Keratinocyte (primary cell): Measurements from ENCODE around the gene CKAP2L. TPM values are rescaled to one million over a fixed set of nuclear protein-coding genes. Genes with fewer than 3 reads are reported as not detected.

Experiments
- DNase-seq: peaks from one replicate; pipeline ENCODE4 v3.0.0-alpha.2; 2011; ENCODE audit warnings: low read depth, missing footprints, low spot score
- FAIRE-seq: peaks from 2 replicates; lab custom pipeline; 2011; peaks lifted over from hg19 to GRCh38; lab: Jason Lieb, UNC
- H2AFZ ChIP-seq: 2 replicates; pipeline ENCODE4 v1.6.0; 2012; ENCODE audit warnings: low read length, control low read depth, inconsistent platforms; ENCODE audit not compliant: control insufficient read depth
- H3K27ac ChIP-seq: 2 replicates; pipeline ENCODE4 v1.5.1; 2011; ENCODE audit warnings: low read length; ENCODE audit not compliant: control insufficient read depth, insufficient read depth
- H3K27me3 ChIP-seq: 3 replicates; pipeline ENCODE4 v1.6.0; 2011; ENCODE audit warnings: low read length; ENCODE audit not compliant: control insufficient read depth, insufficient read depth; ENCODE audit errors: extremely low read depth
- H3K36me3 ChIP-seq, 2 experiments: 2 replicates in 1 of 2; 3 replicates in 1 of 2; pipeline ENCODE4 v1.5.1; 2011; ENCODE audit warnings: low read length in 2 of 2, mild to moderate bottlenecking in 1 of 2; ENCODE audit not compliant: control insufficient read depth in 2 of 2, insufficient read depth in 2 of 2; ENCODE audit errors: extremely low read depth in 1 of 2
- H3K4me1 ChIP-seq: 3 replicates; pipeline ENCODE4 v1.5.1; 2011; ENCODE audit warnings: low read length; ENCODE audit not compliant: control insufficient read depth, insufficient read depth; ENCODE audit errors: extremely low read depth
- H3K4me2 ChIP-seq: 3 replicates; pipeline ENCODE4 v1.6.0; 2011; ENCODE audit warnings: low read depth, low read length; ENCODE audit not compliant: control insufficient read depth, insufficient read depth; ENCODE audit errors: extremely low read depth
- H3K4me3 ChIP-seq, 3 experiments: fragments of 200-600 bp in 1 of 3; sonication (generic) in 1 of 3; 2 replicates in 2 of 3; 3 replicates in 1 of 3; pipeline ENCODE4 v1.5.1; 2011 to 2016; ENCODE audit warnings: low read length in 3 of 3, mild to moderate bottlenecking in 3 of 3, control low read depth in 2 of 3, inconsistent platforms in 1 of 3, low read depth in 1 of 3, mixed read lengths in 1 of 3, mixed run types in 1 of 3, moderate library complexity in 1 of 3; ENCODE audit not compliant: control insufficient read depth in 2 of 3, insufficient read depth in 2 of 3; ENCODE audit errors: extremely low read depth in 1 of 3
- H3K79me2 ChIP-seq: 2 replicates; pipeline ENCODE4 v1.6.0; 2012; ENCODE audit warnings: low read length; ENCODE audit not compliant: control insufficient read depth, insufficient read depth
- H3K9ac ChIP-seq: 3 replicates; pipeline ENCODE4 v1.6.0; 2011; ENCODE audit warnings: low read length; ENCODE audit not compliant: control insufficient read depth, insufficient read depth; ENCODE audit errors: extremely low read depth
- H3K9me1 ChIP-seq: 3 replicates; pipeline ENCODE4 v1.6.0; 2011; ENCODE audit warnings: low read length; ENCODE audit not compliant: control insufficient read depth, insufficient read depth; ENCODE audit errors: extremely low read depth
- H3K9me3 ChIP-seq: 2 replicates; pipeline ENCODE4 v1.5.1; 2012; ENCODE audit warnings: low read depth, low read length; ENCODE audit not compliant: control insufficient read depth
- H4K20me1 ChIP-seq: 3 replicates; pipeline ENCODE4 v1.6.0; 2011; ENCODE audit warnings: low read length; ENCODE audit not compliant: control insufficient read depth, insufficient read depth; ENCODE audit errors: extremely low read depth
- EZH2 ChIP-seq: IDR thresholded peaks from one replicate; pipeline ENCODE4 v1.6.1; 2012; ENCODE audit warnings: inconsistent platforms, mild to moderate bottlenecking, low read length, moderate library complexity
- dilution Hi-C: fragments of 300-500 bp; cut with MboI; formaldehyde crosslinking; loops from one replicate; pipeline ENCODE4 v1.7.0; 2020; ENCODE audit warnings: low sequenced_read_pairs; ENCODE audit not compliant: extremely low pct_ligation_motif_present
- polyA plus RNA-seq, 5 experiments: library from polyadenylated mRNA; depleted of rRNA in 3 of 5; stranded (reverse) in 3 of 5; stranded (forward) in 1 of 5; unstranded in 1 of 5; fragments of >200 nt; gene quantifications; 1 replicate in 1 of 5; 2 replicates in 3 of 5; 3 replicates in 1 of 5; pipeline versions ENCODE4 v1.2.1 to v1.2.3, GENCODE V29; 2011 to 2012; ENCODE audit warnings: missing spikeins in 2 of 5, low read depth in 1 of 5, low replicate concordance in 1 of 5
- TF ChIP-seq, protein P1 (sequence below), 3 experiments: IDR thresholded peaks in 1 of 3; conservative IDR thresholded peaks in 1 of 3; optimal IDR thresholded peaks in 1 of 3; 2 replicates in 2 of 3; 3 replicates in 1 of 3; pipeline versions ENCODE3 to v1.5.1; 2011; ENCODE audit warnings: low read length in 3 of 3, mild to moderate bottlenecking in 3 of 3, moderate library complexity in 2 of 3, control low read depth in 1 of 3, inconsistent platforms in 1 of 3; ENCODE audit not compliant: insufficient read depth in 2 of 3; ENCODE audit errors: extremely low read depth in 1 of 3

CKAP2L gene
- polyA plus RNA-seq, 1 donor (not counting 4 experiments of a cell fraction or from before 2014, with no cell fraction given), result 10.9 TPM

GRCh38 chr2:112713926-112714325 is 50.5 kb downstream of the CKAP2L start:
- no peaks in the 10 kb centered on the region for H4K20me1 ChIP-seq
- TF ChIP-seq, protein P1, sequence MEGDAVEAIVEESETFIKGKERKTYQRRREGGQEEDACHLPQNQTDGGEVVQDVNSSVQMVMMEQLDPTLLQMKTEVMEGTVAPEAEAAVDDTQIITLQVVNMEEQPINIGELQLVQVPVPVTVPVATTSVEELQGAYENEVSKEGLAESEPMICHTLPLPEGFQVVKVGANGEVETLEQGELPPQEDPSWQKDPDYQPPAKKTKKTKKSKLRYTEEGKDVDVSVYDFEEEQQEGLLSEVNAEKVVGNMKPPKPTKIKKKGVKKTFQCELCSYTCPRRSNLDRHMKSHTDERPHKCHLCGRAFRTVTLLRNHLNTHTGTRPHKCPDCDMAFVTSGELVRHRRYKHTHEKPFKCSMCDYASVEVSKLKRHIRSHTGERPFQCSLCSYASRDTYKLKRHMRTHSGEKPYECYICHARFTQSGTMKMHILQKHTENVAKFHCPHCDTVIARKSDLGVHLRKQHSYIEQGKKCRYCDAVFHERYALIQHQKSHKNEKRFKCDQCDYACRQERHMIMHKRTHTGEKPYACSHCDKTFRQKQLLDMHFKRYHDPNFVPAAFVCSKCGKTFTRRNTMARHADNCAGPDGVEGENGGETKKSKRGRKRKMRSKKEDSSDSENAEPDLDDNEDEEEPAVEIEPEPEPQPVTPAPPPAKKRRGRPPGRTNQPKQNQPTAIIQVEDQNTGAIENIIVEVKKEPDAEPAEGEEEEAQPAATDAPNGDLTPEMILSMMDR (optimal IDR thresholded peaks at IDR 0.05 in 1 of 3, IDR thresholded peaks at IDR 0.05 in 1 of 3, conservative IDR thresholded peaks at IDR 0.05 in 1 of 3; ENCODE audit: extremely low read depth in 1 of 3, insufficient read depth in 2 of 3, low read length in 3 of 3), result no peak
- TF ChIP-seq EZH2, result no peak
- no peak overlapping the region for H3K9ac ChIP-seq
- no peaks in the 10 kb centered on the region for H3K36me3 ChIP-seq
- dilution Hi-C loops, result no loop called here
- FAIRE-seq, result no peak
- no peaks in the 10 kb centered on the region for H3K9me1 ChIP-seq
- no peaks in the 10 kb centered on the region for H3K79me2 ChIP-seq
- DNase-seq, result no peak
- H3K27me3 ChIP-seq, result no peaks in the 10 kb centered on the region
- no peak overlapping the region for H3K4me2 ChIP-seq
- peaks cover 21% of the 10 kb centered on the region for H3K4me1 ChIP-seq
- H3K27ac ChIP-seq, result no peak overlapping the region
- no peaks in the 10 kb centered on the region for H3K9me3 ChIP-seq
- no peak overlapping the region for H3K4me3 ChIP-seq
- H2AFZ ChIP-seq, result no peak overlapping the region

GRCh38 chr2:112713585-112713925 is 50.9 kb downstream of the CKAP2L start:
- no peaks in the 10 kb centered on the region for H3K9me3 ChIP-seq
- no peaks in the 10 kb centered on the region for H3K9me1 ChIP-seq
- no peak overlapping the region for H3K4me2 ChIP-seq
- H4K20me1 ChIP-seq, result no peaks in the 10 kb centered on the region
- TF ChIP-seq EZH2, result no peak
- TF ChIP-seq, protein P1 (optimal IDR thresholded peaks at IDR 0.05 in 1 of 3, IDR thresholded peaks at IDR 0.05 in 1 of 3, conservative IDR thresholded peaks at IDR 0.05 in 1 of 3; ENCODE audit: extremely low read depth in 1 of 3, insufficient read depth in 2 of 3, low read length in 3 of 3), result no peak
- H2AFZ ChIP-seq, result no peak overlapping the region
- dilution Hi-C loops, result no loop called here
- no peak overlapping the region for H3K4me3 ChIP-seq
- no peak overlapping the region for H3K27ac ChIP-seq
- H3K4me1 ChIP-seq, result peaks cover 21% of the 10 kb centered on the region
- DNase-seq (no peak), FAIRE-seq (no peak)
- H3K79me2 ChIP-seq, result no peaks in the 10 kb centered on the region
- no peak overlapping the region for H3K9ac ChIP-seq
- no peaks in the 10 kb centered on the region for H3K36me3 ChIP-seq
- no peaks in the 10 kb centered on the region for H3K27me3 ChIP-seq
